Central memory CD8-positive, alpha-beta T cell (primary cell): ENCODE results near the gene ALOX15.
"Not testable (repeated sequence)": the region's sequence is repeated elsewhere in the genome, so short reads cannot be mapped to it uniquely, and the experiment has no call there.

Source experiments
- ATAC-seq: fragments of 150-1000 bp; cut with Tn5 transposase; replicated peaks from 2 replicates; pipeline ENCODE4 v1.10.0; 2022; ENCODE audit warnings: mild to moderate bottlenecking, moderate FRiP score, moderate number of reproducible peaks; ENCODE audit not compliant: poor library complexity, severe bottlenecking; ENCODE audit errors: extremely low read depth
- DNase-seq, 2 donors: peaks; one replicate each; pipeline ENCODE4 v3.0.0; 2021; ENCODE audit warnings: low spot score in 2 of 2
- H3K27ac Mint-ChIP-seq: one replicate; pipeline ENCODE4 v1.8.0; 2022; ENCODE audit warnings: low read depth, mild to moderate bottlenecking, moderate library complexity, mixed read lengths
- H3K27me3 Mint-ChIP-seq: one replicate; pipeline ENCODE4 v1.8.0; 2022; ENCODE audit warnings: mixed read lengths
- H3K36me3 Mint-ChIP-seq: one replicate; pipeline ENCODE4 v1.8.0; 2022; ENCODE audit warnings: mild to moderate bottlenecking, moderate library complexity, mixed read lengths; ENCODE audit not compliant: insufficient read depth
- H3K4me1 Mint-ChIP-seq: one replicate; pipeline ENCODE4 v1.8.0; 2022; ENCODE audit warnings: mixed read lengths
- H3K4me3 Mint-ChIP-seq: one replicate; pipeline ENCODE4 v1.8.0; 2022; ENCODE audit warnings: mild to moderate bottlenecking, moderate library complexity, mixed read lengths
- H3K9me3 Mint-ChIP-seq: one replicate; pipeline ENCODE4 v1.8.0; 2022; ENCODE audit warnings: mixed read lengths

The ALOX15 gene, protein sequence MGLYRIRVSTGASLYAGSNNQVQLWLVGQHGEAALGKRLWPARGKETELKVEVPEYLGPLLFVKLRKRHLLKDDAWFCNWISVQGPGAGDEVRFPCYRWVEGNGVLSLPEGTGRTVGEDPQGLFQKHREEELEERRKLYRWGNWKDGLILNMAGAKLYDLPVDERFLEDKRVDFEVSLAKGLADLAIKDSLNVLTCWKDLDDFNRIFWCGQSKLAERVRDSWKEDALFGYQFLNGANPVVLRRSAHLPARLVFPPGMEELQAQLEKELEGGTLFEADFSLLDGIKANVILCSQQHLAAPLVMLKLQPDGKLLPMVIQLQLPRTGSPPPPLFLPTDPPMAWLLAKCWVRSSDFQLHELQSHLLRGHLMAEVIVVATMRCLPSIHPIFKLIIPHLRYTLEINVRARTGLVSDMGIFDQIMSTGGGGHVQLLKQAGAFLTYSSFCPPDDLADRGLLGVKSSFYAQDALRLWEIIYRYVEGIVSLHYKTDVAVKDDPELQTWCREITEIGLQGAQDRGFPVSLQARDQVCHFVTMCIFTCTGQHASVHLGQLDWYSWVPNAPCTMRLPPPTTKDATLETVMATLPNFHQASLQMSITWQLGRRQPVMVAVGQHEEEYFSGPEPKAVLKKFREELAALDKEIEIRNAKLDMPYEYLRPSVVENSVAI

GRCh38 chr17:4641297-4642195 is at the start of gene ALOX15:
ALOX15 (minus strand) TSS chr17:4641678; CDS start chr17:4641651, 27 bp downstream.
- H3K4me3 Mint-ChIP-seq: no peak within 1 kb of the TSS
- DNase-seq: no peak

GRCh38 chr17:4690745-4691144 is 49.3 kb upstream of the ALOX15 start:
- Mint-ChIP-seq H3K27ac (peak overlapping the region; percentile 61), H3K4me1 (peaks cover 42% of the 10 kb centered on the region), H3K9me3 (no peaks in the 10 kb centered on the region), H3K36me3 (peaks cover 32% of the 10 kb centered on the region), H3K4me3 (no peak overlapping the region), H3K27me3 (no peaks in the 10 kb centered on the region)
- no peak for DNase-seq
- no peak for ATAC-seq

More at GRCh38 chr17:4641297-4642195, at the start of gene ALOX15:
- Mint-ChIP-seq H3K27ac (no peak within 1 kb of the TSS), H3K36me3 (peaks cover 5% of the 10 kb centered on the region), H3K4me1 (peaks cover 7% of the 10 kb centered on the region), H3K27me3 (peaks cover 92% of the 10 kb centered on the region), H3K9me3 (no peaks in the 10 kb centered on the region)
- no peak for ATAC-seq

DNA sequence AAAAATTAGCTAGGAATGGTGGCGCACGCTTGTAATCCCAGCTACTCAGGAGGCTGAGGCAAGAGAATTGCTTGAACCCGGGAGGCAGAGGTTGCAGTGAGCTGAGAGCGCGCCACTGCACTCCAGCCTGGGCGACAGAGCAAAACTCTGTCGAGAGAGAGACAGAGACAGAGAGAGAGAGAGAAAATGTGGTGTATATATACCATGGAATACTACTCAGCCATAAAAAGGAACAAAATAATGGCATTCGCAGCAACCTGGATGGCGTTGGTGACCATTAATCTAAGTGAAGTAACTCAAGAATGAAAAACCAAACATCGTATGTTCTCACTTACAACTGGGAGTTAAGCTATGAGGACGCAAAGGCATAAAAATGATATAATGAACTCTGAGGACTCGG is 48.4 kb upstream of the ALOX15 start:
- not testable (repeated sequence) for ATAC-seq, H3K4me3 Mint-ChIP-seq, H3K27me3 Mint-ChIP-seq, H3K9me3 Mint-ChIP-seq, DNase-seq
- peak overlapping the region; percentile 39 for H3K27ac Mint-ChIP-seq
- H3K36me3 Mint-ChIP-seq: peaks cover 32% of the 10 kb centered on the region
- peaks cover 41% of the 10 kb centered on the region for H3K4me1 Mint-ChIP-seq

DNA sequence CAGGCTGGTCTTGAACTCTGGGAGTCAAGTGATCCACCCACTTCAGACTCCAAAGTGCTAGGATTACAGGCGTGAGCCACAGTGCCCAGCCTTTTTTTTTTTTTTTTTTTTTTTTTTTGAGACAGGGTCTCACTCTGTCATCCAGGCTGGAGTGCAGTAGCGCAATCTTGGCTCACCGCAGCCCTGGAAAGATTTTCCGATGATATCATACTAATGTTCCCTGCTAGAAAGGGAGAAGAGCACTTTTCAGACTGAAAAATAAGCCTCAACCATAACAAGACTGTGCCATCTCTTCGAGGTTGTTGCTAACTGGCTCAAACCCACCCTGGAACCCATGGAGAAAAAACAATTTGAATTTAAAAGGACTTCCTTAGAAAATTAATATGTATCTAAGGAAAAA is 42.3 kb upstream of the ALOX15 start:
- H3K27me3 Mint-ChIP-seq, H3K9me3 Mint-ChIP-seq, DNase-seq, ATAC-seq, H3K27ac Mint-ChIP-seq, H3K4me3 Mint-ChIP-seq: not testable (repeated sequence)
- peaks cover 41% of the 10 kb centered on the region for H3K36me3 Mint-ChIP-seq
- peaks cover 22% of the 10 kb centered on the region for H3K4me1 Mint-ChIP-seq

DNA sequence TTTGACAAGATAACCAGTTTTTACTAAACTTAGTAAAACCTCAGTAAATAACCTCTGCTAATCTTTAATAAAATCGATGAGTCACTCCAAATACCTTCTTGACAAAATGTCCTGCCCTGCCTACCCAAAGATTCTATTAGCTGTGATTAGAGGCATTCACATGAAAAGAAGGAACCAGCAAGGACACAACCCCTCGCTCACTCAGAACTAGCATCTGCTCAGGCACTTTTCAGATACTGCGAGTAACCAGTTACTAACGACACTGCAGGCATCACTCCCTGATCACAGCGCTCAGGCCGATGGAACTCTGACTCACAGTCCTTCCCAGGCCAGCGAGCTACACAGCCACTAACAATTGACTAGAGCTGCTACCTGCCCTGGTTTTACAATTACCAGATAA is 38.2 kb upstream of the ALOX15 start:
- H3K4me3 Mint-ChIP-seq: no peak overlapping the region
- no peaks in the 10 kb centered on the region for H3K27me3 Mint-ChIP-seq
- H3K36me3 Mint-ChIP-seq: peaks cover 47% of the 10 kb centered on the region
- H3K4me1 Mint-ChIP-seq: no peaks in the 10 kb centered on the region
- H3K9me3 Mint-ChIP-seq: no peaks in the 10 kb centered on the region
- ATAC-seq (no peak), DNase-seq (no peak)
- H3K27ac Mint-ChIP-seq: no peak overlapping the region

- no peaks in the 10 kb centered on the region for H3K9me3 Mint-ChIP-seq
- H3K4me1 Mint-ChIP-seq: no peaks in the 10 kb centered on the region
- H3K27ac Mint-ChIP-seq: no peak overlapping the region
- no peak overlapping the region for H3K4me3 Mint-ChIP-seq
- H3K27me3 Mint-ChIP-seq: no peaks in the 10 kb centered on the region
- no peak for DNase-seq
- peaks cover 47% of the 10 kb centered on the region for H3K36me3 Mint-ChIP-seq
- ATAC-seq: no peak
Observed at GRCh38 chr17:4678448-4679026, 37.1 kb upstream of the ALOX15 start.

DNA sequence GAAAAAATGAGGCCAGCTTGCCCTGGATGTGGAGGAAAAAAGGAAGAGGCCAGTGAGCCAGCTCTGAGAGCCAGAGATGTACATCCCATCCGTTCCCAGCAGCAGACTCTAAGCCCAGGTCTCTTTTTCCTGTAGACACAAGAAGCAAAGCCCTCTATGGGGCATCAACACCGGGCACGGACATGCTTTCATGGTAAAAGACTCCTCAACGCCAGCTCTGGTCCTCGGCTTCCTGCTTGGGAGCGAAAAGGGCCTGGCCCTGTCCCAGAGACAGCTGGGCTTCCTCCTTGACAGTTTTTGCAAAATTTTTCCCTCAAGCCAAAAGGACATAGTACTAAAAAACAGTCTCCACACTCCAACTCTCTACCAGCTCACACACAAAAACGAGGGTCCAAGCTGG is 35.3 kb upstream of the ALOX15 start:
- no peak for ATAC-seq
- Mint-ChIP-seq H3K27ac (no peak overlapping the region), H3K36me3 (peaks cover 41% of the 10 kb centered on the region), H3K4me1 (no peaks in the 10 kb centered on the region), H3K27me3 (no peaks in the 10 kb centered on the region), H3K9me3 (no peaks in the 10 kb centered on the region), H3K4me3 (no peak overlapping the region)
- DNase-seq: no peak

DNA sequence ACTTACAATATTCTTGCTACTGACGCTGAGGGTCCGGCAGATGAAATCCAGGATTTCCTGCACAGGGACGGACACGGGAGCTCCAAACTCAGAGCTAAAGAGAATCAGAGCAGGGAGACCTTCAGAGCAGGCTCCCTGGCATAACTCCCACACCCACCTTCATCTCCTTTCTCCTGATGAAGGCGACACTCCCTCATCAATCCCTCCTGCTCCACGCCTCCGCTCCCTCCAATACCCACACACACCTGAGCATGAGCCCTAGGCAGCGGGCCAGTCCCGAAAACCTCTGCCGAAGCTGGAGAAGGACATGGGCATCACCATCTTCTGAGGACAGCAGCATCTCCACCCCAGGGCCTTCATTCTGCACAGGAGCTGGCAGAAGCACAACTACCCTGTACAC is 34.3 kb upstream of the ALOX15 start:
- Mint-ChIP-seq H3K4me1 (no peaks in the 10 kb centered on the region), H3K36me3 (peaks cover 36% of the 10 kb centered on the region), H3K4me3 (no peak overlapping the region), H3K9me3 (no peaks in the 10 kb centered on the region), H3K27me3 (no peaks in the 10 kb centered on the region), H3K27ac (peak overlapping the region; percentile 12)
- no peak for ATAC-seq
- DNase-seq: no peak

DNA sequence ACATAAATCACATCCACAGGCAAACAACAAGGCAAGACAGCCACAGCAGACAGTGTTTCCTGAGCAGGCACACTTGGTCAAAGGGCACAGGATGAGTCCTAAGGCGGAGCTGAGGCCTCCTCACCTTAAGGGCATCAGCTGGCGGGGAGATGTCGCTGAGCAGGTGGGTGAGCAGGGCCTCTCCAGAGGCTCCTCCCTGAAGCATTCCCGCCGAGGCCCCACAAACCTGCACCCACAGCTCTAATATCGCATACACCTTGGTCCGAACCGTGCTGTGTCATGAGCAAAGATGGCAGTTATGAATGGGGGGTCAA is 33.2 kb upstream of the ALOX15 start:
- DNase-seq (no peak), ATAC-seq (no peak)
- Mint-ChIP-seq H3K4me1 (no peaks in the 10 kb centered on the region), H3K27ac (no peak overlapping the region), H3K36me3 (peaks cover 31% of the 10 kb centered on the region), H3K4me3 (no peak overlapping the region), H3K9me3 (no peaks in the 10 kb centered on the region), H3K27me3 (no peaks in the 10 kb centered on the region)

DNA sequence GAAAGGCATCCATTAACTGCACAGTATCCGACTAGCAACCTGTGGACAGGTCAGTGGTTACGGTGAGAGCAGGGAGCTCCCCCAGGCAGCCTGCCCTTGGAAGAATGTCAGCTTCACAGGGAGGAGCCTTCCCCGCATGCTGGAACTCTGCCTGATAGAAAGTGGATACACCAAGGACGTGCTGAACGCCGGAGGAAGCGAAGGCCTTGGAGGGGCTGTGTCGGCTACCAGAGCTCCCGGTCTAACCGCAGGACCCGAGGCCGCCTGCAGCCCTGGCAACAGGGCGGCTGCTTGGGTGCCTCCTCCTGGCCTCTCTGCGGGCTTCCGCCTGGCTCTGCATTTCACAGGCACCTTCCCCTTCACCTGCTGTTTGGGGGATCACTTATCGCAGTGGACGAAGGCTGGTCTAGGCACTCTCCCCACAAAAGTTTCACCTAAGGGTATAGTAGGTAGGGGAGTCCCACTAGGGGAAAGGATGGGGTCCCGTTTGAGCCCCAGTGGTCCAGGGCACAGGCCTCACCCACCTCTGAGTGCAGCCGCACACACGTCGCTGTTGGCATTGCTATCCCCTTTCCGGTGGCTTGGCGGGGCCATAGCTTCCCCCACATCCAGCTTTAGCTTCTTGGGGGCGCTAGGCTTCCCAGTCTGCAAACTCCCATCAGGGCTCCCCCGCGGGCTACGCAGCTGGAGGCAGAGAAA is 32.7 kb upstream of the ALOX15 start:
- Mint-ChIP-seq H3K4me3 (no peak overlapping the region), H3K27ac (no peak overlapping the region), H3K36me3 (peaks cover 31% of the 10 kb centered on the region), H3K4me1 (no peaks in the 10 kb centered on the region), H3K27me3 (no peaks in the 10 kb centered on the region), H3K9me3 (no peaks in the 10 kb centered on the region)
- no peak for DNase-seq
- ATAC-seq: no peak

DNA sequence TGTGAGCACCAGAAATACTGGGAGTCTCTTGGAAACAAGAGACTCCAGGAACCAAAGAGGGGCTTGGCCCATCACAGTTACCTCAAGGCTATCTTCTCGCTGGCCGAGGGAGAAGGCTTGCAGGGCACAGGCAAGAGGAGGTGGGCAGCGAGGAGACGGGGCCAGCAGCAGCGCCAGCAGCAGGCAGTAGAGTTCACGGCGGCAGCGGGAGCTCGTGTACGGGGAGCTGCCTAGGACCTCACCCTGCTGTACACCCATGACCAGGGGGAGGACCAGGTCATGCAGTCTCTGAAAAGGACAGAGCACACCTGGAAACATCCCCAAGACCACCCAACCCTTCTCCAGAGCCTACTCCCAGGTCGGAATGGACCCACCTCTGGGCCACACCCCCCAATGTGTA is 31.7 kb upstream of the ALOX15 start:
- Mint-ChIP-seq H3K9me3 (no peaks in the 10 kb centered on the region), H3K4me3 (no peak overlapping the region), H3K27me3 (no peaks in the 10 kb centered on the region), H3K27ac (no peak overlapping the region), H3K36me3 (peaks cover 31% of the 10 kb centered on the region), H3K4me1 (no peaks in the 10 kb centered on the region)
- ATAC-seq (no peak), DNase-seq (no peak)

DNA sequence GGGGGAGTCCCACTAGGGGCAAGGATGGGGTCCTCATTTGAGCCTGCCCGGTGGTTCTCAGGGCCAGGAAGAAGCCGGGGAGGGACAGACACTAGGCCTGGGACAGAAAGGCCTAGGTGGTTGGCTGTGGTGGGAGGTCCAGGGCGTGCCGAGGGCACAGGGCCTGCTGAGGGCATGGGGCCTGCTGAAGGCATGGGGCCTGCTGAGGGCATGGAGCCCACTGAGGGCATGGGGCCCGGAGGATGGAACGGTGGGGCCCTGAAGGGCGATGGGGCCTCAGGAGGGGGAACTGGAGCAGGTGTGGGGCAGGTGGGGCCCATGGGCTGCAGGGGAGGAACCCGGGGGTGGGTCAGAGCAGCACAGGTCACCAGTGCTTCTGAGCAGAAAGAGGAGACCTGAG is 31.3 kb upstream of the ALOX15 start:
- ATAC-seq (no peak), DNase-seq (no peak)
- Mint-ChIP-seq H3K4me1 (no peaks in the 10 kb centered on the region), H3K36me3 (peaks cover 31% of the 10 kb centered on the region), H3K9me3 (no peaks in the 10 kb centered on the region), H3K4me3 (no peak overlapping the region), H3K27me3 (no peaks in the 10 kb centered on the region), H3K27ac (no peak overlapping the region)
